Activated T-helper 17 cell treated with anti-CD3 and anti-CD28 coated beads, Interleukin-2, amount 50 U/mL, for 72 hours (primary cell): ENCODE data around the gene RAB6A. TPM values are rescaled to one million over a fixed set of nuclear protein-coding genes. Genes with fewer than 3 reads are reported as not detected.
A peak's percentile ranks its signal among the peaks of the same experiment; 100 is the strongest.
"Not testable (repeated sequence)": the region's sequence is repeated elsewhere in the genome, so short reads cannot be mapped to it uniquely, and the experiment has no call there.

ENCODE experiments used
- ATAC-seq: fragments of 150-1000 bp; cut with Tn5 transposase; replicated peaks from 2 replicates; pipeline ENCODE4 v1.10.0; 2021; ENCODE audit warnings: mild to moderate bottlenecking, moderate library complexity
- H3K27ac Mint-ChIP-seq: one replicate; pipeline ENCODE4 v1.8.0; 2022; ENCODE audit warnings: mixed read lengths
- H3K27me3 Mint-ChIP-seq: one replicate; pipeline ENCODE4 v1.8.0; 2022; ENCODE audit warnings: mixed read lengths
- H3K36me3 Mint-ChIP-seq: one replicate; pipeline ENCODE4 v1.8.0; 2022; ENCODE audit warnings: low read depth, mild to moderate bottlenecking, mixed read lengths
- H3K4me1 Mint-ChIP-seq: one replicate; pipeline ENCODE4 v1.8.0; 2022; ENCODE audit warnings: mixed read lengths
- H3K4me3 Mint-ChIP-seq: one replicate; pipeline ENCODE4 v1.8.0; 2022; ENCODE audit warnings: mild to moderate bottlenecking, mixed read lengths
- H3K9me3 Mint-ChIP-seq: one replicate; pipeline ENCODE4 v1.8.0; 2022; ENCODE audit warnings: mixed read lengths
- total RNA-seq, 2 donors: library from RNA; stranded (reverse); gene quantifications; one replicate each; pipeline ENCODE4 v1.2.3, GENCODE V29; 2022

RAB6A gene
- total RNA-seq, 2 donors from 2014 or later: 78.6 to 113 TPM

GRCh38 chr11:73728000-73728399 is 32.9 kb downstream of the RAB6A start:
- H3K4me1 Mint-ChIP-seq: peaks cover 23% of the 10 kb centered on the region
- no peak overlapping the region for H3K4me3 Mint-ChIP-seq
- ATAC-seq: peak; percentile 72
- no peak overlapping the region for H3K27ac Mint-ChIP-seq
- no peaks in the 10 kb centered on the region for H3K9me3 Mint-ChIP-seq
- no peaks in the 10 kb centered on the region for H3K27me3 Mint-ChIP-seq
- H3K36me3 Mint-ChIP-seq: peaks cover 79% of the 10 kb centered on the region

GRCh38 chr11:73726825-73727224 is 34.0 kb downstream of the RAB6A start:
- no peaks in the 10 kb centered on the region for H3K27me3 Mint-ChIP-seq
- H3K4me3 Mint-ChIP-seq: no peak overlapping the region
- peaks cover 79% of the 10 kb centered on the region for H3K36me3 Mint-ChIP-seq
- H3K4me1 Mint-ChIP-seq: peaks cover 23% of the 10 kb centered on the region
- no peaks in the 10 kb centered on the region for H3K9me3 Mint-ChIP-seq
- ATAC-seq: no peak
- no peak overlapping the region for H3K27ac Mint-ChIP-seq

GRCh38 chr11:73717136-73717535 is 43.7 kb downstream of the RAB6A start:
- Mint-ChIP-seq H3K27me3 (no peaks in the 10 kb centered on the region), H3K27ac (no peak overlapping the region), H3K4me1 (peaks cover 9% of the 10 kb centered on the region), H3K9me3 (no peaks in the 10 kb centered on the region), H3K36me3 (peaks cover 82% of the 10 kb centered on the region), H3K4me3 (no peak overlapping the region)
- ATAC-seq: no peak

- no peaks in the 10 kb centered on the region for H3K27me3 Mint-ChIP-seq
- H3K9me3 Mint-ChIP-seq: no peaks in the 10 kb centered on the region
- H3K4me1 Mint-ChIP-seq: peaks cover 9% of the 10 kb centered on the region
- H3K27ac Mint-ChIP-seq: no peak overlapping the region
- no peak overlapping the region for H3K4me3 Mint-ChIP-seq
- ATAC-seq: peak; percentile 52
- peaks cover 82% of the 10 kb centered on the region for H3K36me3 Mint-ChIP-seq
These were observed 44.5 kb downstream of the RAB6A start for GRCh38 chr11:73716153-73717056.

- Mint-ChIP-seq H3K27me3 (no peaks in the 10 kb centered on the region), H3K4me1 (peaks cover 5% of the 10 kb centered on the region), H3K27ac (no peak overlapping the region), H3K36me3 (peaks cover 81% of the 10 kb centered on the region), H3K4me3 (no peak overlapping the region), H3K9me3 (no peaks in the 10 kb centered on the region)
- no peak for ATAC-seq
These were observed 45.3 kb downstream of the RAB6A start for GRCh38 chr11:73715541-73715940.

- H3K4me1 Mint-ChIP-seq: peaks cover under 1% of the 10 kb centered on the region
- H3K36me3 Mint-ChIP-seq: peaks cover 75% of the 10 kb centered on the region
- no peak for ATAC-seq
These were observed 49.9 kb downstream of the RAB6A start for GRCh38 chr11:73710964-73711363.

GRCh38 chr11:73705053-73705452 is 55.8 kb downstream of the RAB6A start:
- H3K27me3 Mint-ChIP-seq: no peaks in the 10 kb centered on the region
- H3K9me3 Mint-ChIP-seq: no peaks in the 10 kb centered on the region
- no peaks in the 10 kb centered on the region for H3K4me1 Mint-ChIP-seq
- H3K4me3 Mint-ChIP-seq: no peak overlapping the region
- no peak overlapping the region for H3K27ac Mint-ChIP-seq
- peaks cover 83% of the 10 kb centered on the region for H3K36me3 Mint-ChIP-seq
- ATAC-seq: no peak

More at GRCh38 chr11:73710964-73711363, 49.9 kb downstream of the RAB6A start:
- Mint-ChIP-seq H3K4me3 (no peak overlapping the region), H3K9me3 (no peaks in the 10 kb centered on the region), H3K27ac (no peak overlapping the region), H3K27me3 (no peaks in the 10 kb centered on the region)

- Mint-ChIP-seq H3K9me3 (no peaks in the 10 kb centered on the region), H3K4me3 (no peak overlapping the region), H3K27me3 (no peaks in the 10 kb centered on the region), H3K27ac (no peak overlapping the region), H3K36me3 (peaks cover 76% of the 10 kb centered on the region), H3K4me1 (no peaks in the 10 kb centered on the region)
- ATAC-seq: no peak
These were observed 66.9 kb downstream of the RAB6A start for GRCh38 chr11:73693899-73694525.

- H3K4me3 Mint-ChIP-seq: no peak overlapping the region
- H3K36me3 Mint-ChIP-seq: peaks cover 84% of the 10 kb centered on the region
- H3K27me3 Mint-ChIP-seq: no peaks in the 10 kb centered on the region
These were observed 80.2 kb downstream of the RAB6A start for GRCh38 chr11:73680687-73681086.

GRCh38 chr11:73676552-73676951 is 84.3 kb downstream of the RAB6A start:
- ATAC-seq, H3K4me1 Mint-ChIP-seq, H3K4me3 Mint-ChIP-seq, H3K27ac Mint-ChIP-seq, H3K27me3 Mint-ChIP-seq, H3K9me3 Mint-ChIP-seq: not testable (repeated sequence)
- peaks cover 59% of the 10 kb centered on the region for H3K36me3 Mint-ChIP-seq

More at GRCh38 chr11:73680687-73681086, 80.2 kb downstream of the RAB6A start:
- no peaks in the 10 kb centered on the region for H3K9me3 Mint-ChIP-seq
- H3K4me1 Mint-ChIP-seq: no peaks in the 10 kb centered on the region
- no peak for ATAC-seq
- no peak overlapping the region for H3K27ac Mint-ChIP-seq

GRCh38 chr11:73671701-73672100 is 89.2 kb downstream of the RAB6A start:
- peak overlapping the region; percentile 58 for H3K27ac Mint-ChIP-seq

GRCh38 chr11:73670808-73671207 is 90.1 kb downstream of the RAB6A start:
- Mint-ChIP-seq H3K27me3 (no peaks in the 10 kb centered on the region), H3K4me1 (no peaks in the 10 kb centered on the region), H3K27ac (no peak overlapping the region), H3K36me3 (peaks cover 5% of the 10 kb centered on the region), H3K9me3 (no peaks in the 10 kb centered on the region), H3K4me3 (no peak overlapping the region)
- ATAC-seq: no peak

More at GRCh38 chr11:73671701-73672100, 89.2 kb downstream of the RAB6A start:
- Mint-ChIP-seq H3K4me1 (no peaks in the 10 kb centered on the region), H3K9me3 (no peaks in the 10 kb centered on the region), H3K4me3 (no peak overlapping the region), H3K36me3 (peaks cover 14% of the 10 kb centered on the region), H3K27me3 (no peaks in the 10 kb centered on the region)
- ATAC-seq: no peak

GRCh38 chr11:73667891-73668290 is 93.0 kb downstream of the RAB6A start:
- Mint-ChIP-seq H3K4me1 (peaks cover 11% of the 10 kb centered on the region), H3K27me3 (no peaks in the 10 kb centered on the region), H3K9me3 (no peaks in the 10 kb centered on the region), H3K27ac (no peak overlapping the region), H3K4me3 (no peak overlapping the region), H3K36me3 (no peaks in the 10 kb centered on the region)
- ATAC-seq: no peak

- ATAC-seq: no peak
- peak overlapping the region; percentile 59 for H3K27ac Mint-ChIP-seq
These were observed 96.0 kb downstream of the RAB6A start for GRCh38 chr11:73664877-73665276.

More at GRCh38 chr11:73664877-73665276, 96.0 kb downstream of the RAB6A start:
- Mint-ChIP-seq H3K27me3 (no peaks in the 10 kb centered on the region), H3K36me3 (no peaks in the 10 kb centered on the region), H3K4me1 (peaks cover 11% of the 10 kb centered on the region), H3K9me3 (no peaks in the 10 kb centered on the region), H3K4me3 (no peak overlapping the region)
